Transverse colon (tissue), 4 donors: ENCODE measurements around the gene OR1M1.

Source experiments
- POLR2A ChIP-seq: fragments of 450-650 bp; IDR thresholded peaks from one replicate; pipeline ENCODE4 v1.6.1; 2016; ENCODE audit warnings: antibody characterized with exemption, mild to moderate bottlenecking, moderate library complexity
- POLR2AphosphoS5 ChIP-seq, 3 donors: sonication (generic); formaldehyde crosslinking; IDR thresholded peaks; one replicate each; pipeline ENCODE4 v1.6.1; 2016; ENCODE audit warnings: antibody characterized with exemption in 3 of 3
- TF ChIP-seq, protein P1 (sequence below), 5 experiments: fragments of 200-600 bp in 3 of 5; fragments of 450-650 bp in 2 of 5; sonication (generic) in 3 of 5; IDR thresholded peaks; 1 replicate in 2 of 5; 2 replicates in 3 of 5; pipeline ENCODE4 v1.5.1; 2016 to 2017; ENCODE audit warnings: antibody characterized with exemption in 5 of 5, inconsistent platforms in 3 of 5, mild to moderate bottlenecking in 2 of 5, moderate library complexity in 1 of 5

DNA sequence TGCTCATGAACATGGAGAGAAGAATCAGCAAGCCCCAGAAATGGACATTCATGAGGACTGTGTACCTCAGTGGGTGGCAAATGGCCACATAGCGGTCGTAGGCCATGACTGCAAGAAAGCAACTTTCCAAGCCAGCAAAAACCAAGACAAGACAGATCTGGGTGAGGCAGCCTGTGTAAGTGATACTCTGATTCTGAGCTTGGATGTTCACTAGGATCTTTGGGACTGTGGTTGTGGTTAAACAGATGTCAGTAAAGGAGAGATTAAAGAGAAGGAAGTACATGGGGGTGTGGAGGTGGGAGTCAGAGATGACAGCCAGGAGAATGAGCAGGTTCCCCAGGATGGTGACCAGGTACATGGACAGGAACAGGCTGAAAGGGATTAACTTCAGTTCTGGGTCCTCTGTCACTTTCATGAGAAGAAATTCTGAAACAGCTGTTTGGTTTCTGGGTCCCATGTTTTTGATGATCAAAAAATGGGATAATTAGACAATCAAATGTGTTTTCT is 28.5 kb downstream of the OR1M1 start, which contains the start of gene OR7G1:
- TF ChIP-seq, protein P1, sequence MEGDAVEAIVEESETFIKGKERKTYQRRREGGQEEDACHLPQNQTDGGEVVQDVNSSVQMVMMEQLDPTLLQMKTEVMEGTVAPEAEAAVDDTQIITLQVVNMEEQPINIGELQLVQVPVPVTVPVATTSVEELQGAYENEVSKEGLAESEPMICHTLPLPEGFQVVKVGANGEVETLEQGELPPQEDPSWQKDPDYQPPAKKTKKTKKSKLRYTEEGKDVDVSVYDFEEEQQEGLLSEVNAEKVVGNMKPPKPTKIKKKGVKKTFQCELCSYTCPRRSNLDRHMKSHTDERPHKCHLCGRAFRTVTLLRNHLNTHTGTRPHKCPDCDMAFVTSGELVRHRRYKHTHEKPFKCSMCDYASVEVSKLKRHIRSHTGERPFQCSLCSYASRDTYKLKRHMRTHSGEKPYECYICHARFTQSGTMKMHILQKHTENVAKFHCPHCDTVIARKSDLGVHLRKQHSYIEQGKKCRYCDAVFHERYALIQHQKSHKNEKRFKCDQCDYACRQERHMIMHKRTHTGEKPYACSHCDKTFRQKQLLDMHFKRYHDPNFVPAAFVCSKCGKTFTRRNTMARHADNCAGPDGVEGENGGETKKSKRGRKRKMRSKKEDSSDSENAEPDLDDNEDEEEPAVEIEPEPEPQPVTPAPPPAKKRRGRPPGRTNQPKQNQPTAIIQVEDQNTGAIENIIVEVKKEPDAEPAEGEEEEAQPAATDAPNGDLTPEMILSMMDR (IDR thresholded peaks at IDR 0.05) = no peak
- no peak for TF ChIP-seq POLR2A
- no peak for TF ChIP-seq POLR2AphosphoS5 (IDR thresholded peaks at IDR 0.05)
